SU-DHL-6 (cell line): Measurements from ENCODE around the gene CEP170.

ENCODE experiments used
- H2AFZ ChIP-seq: fragments of 200-600 bp; sonication (generic); 2 replicates; pipeline ENCODE4 v1.6.1; 2014; ENCODE audit warnings: low read depth, mild to moderate bottlenecking, moderate library complexity, mixed read lengths, antibody characterized with exemption, low read length; ENCODE audit not compliant: severe bottlenecking
- H3F3A ChIP-seq: fragments of 200-600 bp; shearing (Covaris generic); 2 replicates; pipeline ENCODE4 v1.6.0; 2016; ENCODE audit warnings: antibody characterized with exemption, mild to moderate bottlenecking; ENCODE audit not compliant: insufficient read depth
- H3K27ac ChIP-seq: fragments of 200-600 bp; sonication (generic); 2 replicates; pipeline ENCODE4 v1.5.1; 2016; ENCODE audit warnings: low read depth, mild to moderate bottlenecking, low read length, moderate library complexity, mixed read lengths
- H3K27me3 ChIP-seq: fragments of 200-600 bp; sonication (generic), shearing (Covaris generic); 2 replicates; pipeline ENCODE4 v1.6.0; 2014; ENCODE audit warnings: mild to moderate bottlenecking, low read length
- H3K36me3 ChIP-seq: fragments of 200-600 bp; sonication (generic); 2 replicates; pipeline ENCODE4 v1.6.1; 2014; ENCODE audit warnings: mild to moderate bottlenecking, low read length, mixed read lengths
- H3K4me2 ChIP-seq: fragments of 300-600, 200-600 bp; shearing (Covaris generic), sonication (generic); 2 replicates; pipeline ENCODE4 v1.6.0; 2014; ENCODE audit warnings: low read length, low read depth, mild to moderate bottlenecking; ENCODE audit not compliant: poor library complexity, severe bottlenecking
- H3K4me3 ChIP-seq: fragments of 200-600 bp; sonication (generic); 2 replicates; pipeline ENCODE4 v1.5.1; 2014; ENCODE audit warnings: antibody characterized with exemption, low read length, mild to moderate bottlenecking, mixed read lengths; ENCODE audit not compliant: insufficient read depth, poor library complexity, severe bottlenecking
- H3K79me2 ChIP-seq: fragments of 200-600 bp; sonication (generic); 2 replicates; pipeline ENCODE4 v1.6.1; 2014; ENCODE audit warnings: mild to moderate bottlenecking, low read length, moderate library complexity; ENCODE audit not compliant: insufficient read depth
- H3K9ac ChIP-seq: fragments of 200-600 bp; sonication (generic); 2 replicates; pipeline ENCODE4 v1.7.0; 2014; ENCODE audit warnings: mild to moderate bottlenecking, low read length
- H3K9me2 ChIP-seq: fragments of 200-600 bp; sonication (generic); replicated peaks from 2 replicates; pipeline ENCODE4 v1.6.1; 2014; ENCODE audit warnings: low read length; ENCODE audit not compliant: insufficient read depth
- H3K9me3 ChIP-seq: fragments of 200-600 bp; sonication (generic); 2 replicates; pipeline ENCODE4 v1.6.1; 2014; ENCODE audit warnings: low read length, mixed read lengths; ENCODE audit not compliant: insufficient read depth
- H4K20me1 ChIP-seq: fragments of 200-600 bp; sonication (generic); 2 replicates; pipeline ENCODE4 v1.6.1; 2014; ENCODE audit warnings: low read depth, mild to moderate bottlenecking, antibody characterized with exemption, low read length, moderate library complexity, mixed read lengths
- EZH2phosphoT487 ChIP-seq: fragments of 200-600 bp; sonication (generic), shearing (Covaris generic); conservative IDR thresholded peaks from 2 replicates; pipeline ENCODE4 v1.6.1; 2018; ENCODE audit warnings: mild to moderate bottlenecking, antibody characterized with exemption, low read length, moderate library complexity, mixed read lengths
- TF ChIP-seq, protein P1 (sequence below): fragments of 200-600 bp; sonication (generic); IDR thresholded peaks from one replicate; pipeline ENCODE4 v1.5.1; 2017; ENCODE audit warnings: antibody characterized with exemption, mild to moderate bottlenecking, low read length, moderate library complexity; ENCODE audit not compliant: insufficient read depth, poor library complexity, severe bottlenecking

The CEP170 gene

DNA sequence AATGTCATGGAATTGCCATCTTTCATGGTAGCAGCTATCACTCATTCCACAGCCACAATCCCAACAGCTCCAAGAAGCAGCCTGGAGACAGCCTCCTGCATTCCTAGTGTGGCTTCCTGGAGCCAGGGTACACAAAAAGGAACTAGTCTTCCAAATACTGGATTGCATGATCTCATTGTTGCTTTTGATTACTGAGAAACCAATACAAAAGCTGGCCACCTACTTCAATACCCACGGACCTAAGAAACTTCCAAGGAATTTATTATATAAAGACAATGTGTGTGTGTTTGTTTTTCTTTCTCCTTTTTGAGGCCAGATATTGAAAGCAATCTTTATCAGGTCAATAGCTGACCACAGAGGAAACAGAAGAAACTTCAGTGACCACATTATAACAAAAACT lies 25.6 kb downstream of the CEP170 start:
- no peaks in the 10 kb centered on the region; the same call in 1 of the 2 replicates for H4K20me1 ChIP-seq
- no peak overlapping the region for H2AFZ ChIP-seq
- peaks cover 3% of the 10 kb centered on the region; the same call in 1 of the 2 replicates for H3F3A ChIP-seq
- no peak overlapping the region for H3K27ac ChIP-seq
- no peaks in the 10 kb centered on the region for H3K27me3 ChIP-seq
- TF ChIP-seq EZH2phosphoT487: no peak
- TF ChIP-seq, protein P1, sequence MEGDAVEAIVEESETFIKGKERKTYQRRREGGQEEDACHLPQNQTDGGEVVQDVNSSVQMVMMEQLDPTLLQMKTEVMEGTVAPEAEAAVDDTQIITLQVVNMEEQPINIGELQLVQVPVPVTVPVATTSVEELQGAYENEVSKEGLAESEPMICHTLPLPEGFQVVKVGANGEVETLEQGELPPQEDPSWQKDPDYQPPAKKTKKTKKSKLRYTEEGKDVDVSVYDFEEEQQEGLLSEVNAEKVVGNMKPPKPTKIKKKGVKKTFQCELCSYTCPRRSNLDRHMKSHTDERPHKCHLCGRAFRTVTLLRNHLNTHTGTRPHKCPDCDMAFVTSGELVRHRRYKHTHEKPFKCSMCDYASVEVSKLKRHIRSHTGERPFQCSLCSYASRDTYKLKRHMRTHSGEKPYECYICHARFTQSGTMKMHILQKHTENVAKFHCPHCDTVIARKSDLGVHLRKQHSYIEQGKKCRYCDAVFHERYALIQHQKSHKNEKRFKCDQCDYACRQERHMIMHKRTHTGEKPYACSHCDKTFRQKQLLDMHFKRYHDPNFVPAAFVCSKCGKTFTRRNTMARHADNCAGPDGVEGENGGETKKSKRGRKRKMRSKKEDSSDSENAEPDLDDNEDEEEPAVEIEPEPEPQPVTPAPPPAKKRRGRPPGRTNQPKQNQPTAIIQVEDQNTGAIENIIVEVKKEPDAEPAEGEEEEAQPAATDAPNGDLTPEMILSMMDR: no peak
- H3K9me3 ChIP-seq: peaks cover 33% of the 10 kb centered on the region
- H3K4me2 ChIP-seq: no peak overlapping the region
- peaks cover 90% of the 10 kb centered on the region for H3K79me2 ChIP-seq
- peaks cover 49% of the 10 kb centered on the region for H3K36me3 ChIP-seq
- H3K9me2 ChIP-seq: no peaks in the 10 kb centered on the region
- H3K9ac ChIP-seq: no peak overlapping the region
- no peak overlapping the region for H3K4me3 ChIP-seq

DNA sequence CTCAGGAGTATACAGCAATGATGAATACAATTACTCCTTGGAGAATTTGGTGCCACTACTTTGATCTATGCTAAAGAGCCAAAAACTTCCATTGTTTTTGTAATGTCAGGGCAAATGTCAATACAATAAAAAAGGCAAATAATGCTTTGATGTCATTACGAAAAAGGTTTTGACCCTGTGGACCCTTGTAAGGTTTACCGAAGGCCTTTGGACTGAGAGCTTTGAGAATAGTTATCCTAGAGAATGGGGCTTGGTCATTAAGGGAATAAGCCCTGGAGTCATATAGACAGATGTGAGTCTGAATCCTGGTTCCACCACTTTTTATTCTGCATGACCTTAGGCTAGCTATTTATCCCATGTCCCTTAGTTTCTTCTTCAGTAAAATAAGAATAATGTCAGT lies 27.5 kb downstream of the CEP170 start:
- Histone ChIP-seq H3K9me3 (peaks cover 29% of the 10 kb centered on the region), H4K20me1 (no peaks in the 10 kb centered on the region; the same call in 1 of the 2 replicates)

DNA sequence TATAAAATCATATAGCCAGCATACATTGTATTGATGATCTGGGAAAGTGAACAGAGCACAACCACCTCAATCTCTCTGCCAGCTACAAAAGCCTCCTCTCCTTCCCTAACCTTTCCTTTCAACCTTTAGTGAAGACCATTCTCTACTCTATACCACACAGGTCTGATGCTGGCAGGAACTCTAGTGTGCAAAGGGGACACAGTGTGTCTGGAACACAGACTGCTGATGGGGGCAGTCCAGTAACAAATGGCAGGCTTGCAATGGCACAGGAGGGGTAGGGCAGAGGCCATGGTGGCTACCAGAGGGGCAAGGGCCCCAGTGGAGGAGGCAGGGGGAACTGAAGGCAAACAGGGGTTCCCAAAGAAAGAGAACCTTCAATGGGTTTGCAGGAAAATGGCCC lies 37.0 kb downstream of the CEP170 start:
- H4K20me1 ChIP-seq: no peaks in the 10 kb centered on the region
- no peak overlapping the region for H3K4me2 ChIP-seq
- H3F3A ChIP-seq: no peaks in the 10 kb centered on the region
- H3K79me2 ChIP-seq: peaks cover 30% of the 10 kb centered on the region
- peaks cover 47% of the 10 kb centered on the region; the same call in 1 of the 2 replicates for H3K36me3 ChIP-seq
- no peak for TF ChIP-seq EZH2phosphoT487
- TF ChIP-seq, protein P1: no peak
- no peak overlapping the region for H3K9ac ChIP-seq
- H3K4me3 ChIP-seq: no peak overlapping the region
- H2AFZ ChIP-seq: no peak overlapping the region
- no peaks in the 10 kb centered on the region for H3K9me3 ChIP-seq
- no peaks in the 10 kb centered on the region for H3K9me2 ChIP-seq
- H3K27ac ChIP-seq: no peak overlapping the region
- H3K27me3 ChIP-seq: no peaks in the 10 kb centered on the region

More for the DNA sequence above, 27.5 kb downstream of the CEP170 start:
- Histone ChIP-seq H3K36me3 (peaks cover 45% of the 10 kb centered on the region), H3K9ac (no peak overlapping the region), H3K9me2 (no peaks in the 10 kb centered on the region), H3K27me3 (no peaks in the 10 kb centered on the region), H3K4me3 (no peak overlapping the region), H3K4me2 (no peak overlapping the region), H3F3A (peaks cover 3% of the 10 kb centered on the region; the same call in 1 of the 2 replicates), H3K79me2 (peaks cover 89% of the 10 kb centered on the region), H3K27ac (no peak overlapping the region), H2AFZ (no peak overlapping the region)
- TF ChIP-seq EZH2phosphoT487: no peak
- TF ChIP-seq, protein P1: no peak
